Measurements from ENCODE around the gene MTHFD1L.

The MTHFD1L gene

DNA sequence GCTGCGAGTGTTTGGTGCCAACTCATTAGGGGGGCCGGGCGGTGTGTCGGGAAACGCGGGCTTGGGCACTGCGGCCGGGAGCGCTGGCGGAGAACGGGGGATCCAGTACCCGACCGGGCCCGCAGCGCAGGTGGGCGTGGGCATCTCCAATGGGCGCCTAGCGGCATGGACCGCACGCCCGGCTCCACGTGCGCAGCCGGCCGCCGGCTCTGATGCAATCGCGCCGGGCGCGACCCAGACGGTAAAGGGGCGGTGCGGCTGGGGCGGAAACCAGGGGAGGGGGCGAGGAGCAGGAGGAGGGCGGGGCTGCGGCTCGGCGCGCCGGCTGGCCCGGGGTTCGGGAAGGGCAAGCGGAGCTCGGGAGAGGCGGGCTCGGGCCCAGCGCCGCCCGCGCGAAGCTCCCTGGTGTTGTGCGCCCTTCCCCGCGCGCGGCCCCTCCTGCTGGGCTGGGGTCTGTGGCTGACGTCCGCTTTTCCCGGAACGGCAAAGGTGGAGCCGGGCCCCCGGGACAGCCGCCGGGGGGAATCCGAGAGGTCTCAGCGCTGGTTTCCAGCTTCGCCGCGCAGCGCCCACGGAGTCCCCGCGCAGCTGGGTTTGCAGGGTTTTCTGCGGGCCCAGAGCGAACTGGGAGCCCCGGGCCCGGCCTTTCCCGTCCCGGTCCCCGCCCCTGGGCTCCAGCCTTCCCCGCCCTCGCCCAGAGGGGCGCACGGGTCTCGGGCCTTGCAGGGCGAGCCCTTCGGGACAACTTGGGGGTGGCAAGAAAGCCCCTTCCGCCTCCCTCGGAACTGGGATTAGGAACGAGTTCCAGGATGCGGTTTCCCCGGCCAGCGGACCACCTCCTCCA is 867 bp downstream of the MTHFD1L start:
- DNase-seq = peak; percentile 58

DNA sequence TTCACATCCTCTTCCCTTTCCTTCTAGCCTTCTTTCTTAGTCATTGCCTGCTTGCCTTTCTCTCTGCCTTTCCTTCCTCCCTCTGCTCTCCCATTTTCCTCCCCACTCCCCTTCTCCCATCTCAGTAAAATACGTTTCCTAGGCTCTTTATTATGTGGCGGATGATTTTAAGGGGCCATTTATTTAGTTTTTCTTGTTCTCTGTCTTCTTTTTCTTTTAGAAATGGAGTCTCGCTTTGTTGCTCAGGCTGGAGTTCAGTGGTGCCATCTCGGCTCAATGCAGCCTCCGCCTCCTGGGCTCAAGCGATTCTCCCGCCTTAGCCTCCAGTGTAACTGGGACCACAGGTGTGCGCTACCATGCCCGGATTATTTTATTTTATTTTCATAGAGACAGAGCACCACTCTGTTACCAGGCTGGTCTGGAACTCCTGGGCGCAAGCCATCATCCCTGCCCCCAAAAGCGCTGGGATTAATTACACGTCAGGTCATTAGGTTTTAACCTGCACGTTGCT is 1.5 kb downstream of the MTHFD1L start:
- no peak for DNase-seq

DNA sequence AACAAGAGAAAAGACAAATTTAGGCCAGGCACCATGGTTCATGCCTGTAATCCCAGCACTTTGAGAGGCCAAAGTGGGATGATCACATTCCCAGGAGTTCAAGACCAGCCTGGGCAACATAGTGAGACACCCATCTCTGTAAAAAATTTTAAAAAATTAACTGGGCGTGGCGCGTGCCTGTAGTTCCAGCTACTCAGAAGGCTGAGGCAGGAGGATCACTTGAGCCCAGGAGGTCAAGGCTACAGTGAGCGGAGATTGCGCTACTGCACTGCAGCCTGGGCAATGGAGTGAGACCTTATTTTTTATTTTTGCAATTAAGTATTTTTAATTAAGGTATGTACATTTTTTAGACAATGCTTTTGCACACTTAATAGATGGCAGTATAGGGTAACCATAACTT is 3.3 kb downstream of the MTHFD1L start:
- DNase-seq = no peak

DNA sequence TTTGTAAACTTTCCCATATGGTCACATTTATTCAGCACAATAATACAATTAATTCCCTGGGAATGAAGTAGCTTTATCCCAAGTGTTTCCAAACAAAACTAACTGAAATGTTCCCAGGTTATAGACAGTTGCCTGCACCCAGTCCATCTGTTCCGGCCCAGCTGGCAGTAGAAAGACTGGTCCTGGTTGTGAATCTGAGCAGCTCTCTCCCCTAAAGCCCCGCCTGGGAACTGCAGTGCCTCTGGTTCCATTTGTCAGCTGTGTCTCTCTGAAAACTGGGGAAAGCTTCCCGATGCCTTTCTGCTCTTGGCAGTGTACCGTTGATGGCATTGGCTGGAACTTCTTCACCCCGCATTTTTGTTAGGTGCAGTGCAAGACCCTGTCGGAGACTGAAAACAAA is 8.7 kb downstream of the MTHFD1L start:
- DNase-seq = no peak

- no peak for DNase-seq
Measured at GRCh38 chr6:150875841-150876240, 10.3 kb downstream of the MTHFD1L start.

DNA sequence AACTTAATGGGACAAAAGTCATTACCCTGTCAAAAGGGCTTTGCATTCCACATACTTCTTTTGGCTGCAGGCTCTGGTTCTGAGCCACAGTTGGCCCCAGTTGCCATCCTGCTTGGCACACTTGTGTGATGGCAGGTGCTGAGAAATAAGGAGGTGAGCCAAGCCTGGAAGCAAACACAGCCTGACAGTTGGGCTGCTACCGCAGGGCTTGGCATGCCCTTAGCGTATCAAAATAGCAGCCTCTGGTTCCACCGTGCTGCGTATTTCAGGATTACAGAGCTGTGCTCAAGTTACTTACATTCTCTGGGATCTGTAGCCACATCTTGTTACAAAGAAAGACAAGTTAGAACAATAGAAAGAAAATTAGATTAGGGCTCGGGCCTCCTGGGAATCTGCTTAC is 11.1 kb downstream of the MTHFD1L start:
- no peak for DNase-seq

DNA sequence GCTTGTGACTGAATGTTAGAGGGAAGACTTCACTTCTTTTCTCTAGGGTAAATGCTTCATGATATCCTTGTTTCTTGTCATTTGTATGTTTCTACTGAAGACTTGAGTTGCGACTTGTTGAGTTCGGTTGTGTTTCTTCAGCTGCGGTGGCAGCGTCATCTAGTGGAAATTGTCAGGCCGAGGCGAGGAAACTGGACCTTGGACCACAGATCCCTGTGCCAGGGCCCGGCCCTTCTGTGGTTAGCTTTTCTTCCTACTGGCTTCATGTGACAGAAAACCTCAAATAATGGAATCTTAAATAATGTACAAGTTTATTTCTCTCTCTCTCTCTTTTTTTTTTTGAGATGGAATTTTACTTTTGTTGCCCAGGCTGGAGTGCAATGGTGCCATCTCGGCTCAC is 12.4 kb downstream of the MTHFD1L start:
- DNase-seq = no peak

DNA sequence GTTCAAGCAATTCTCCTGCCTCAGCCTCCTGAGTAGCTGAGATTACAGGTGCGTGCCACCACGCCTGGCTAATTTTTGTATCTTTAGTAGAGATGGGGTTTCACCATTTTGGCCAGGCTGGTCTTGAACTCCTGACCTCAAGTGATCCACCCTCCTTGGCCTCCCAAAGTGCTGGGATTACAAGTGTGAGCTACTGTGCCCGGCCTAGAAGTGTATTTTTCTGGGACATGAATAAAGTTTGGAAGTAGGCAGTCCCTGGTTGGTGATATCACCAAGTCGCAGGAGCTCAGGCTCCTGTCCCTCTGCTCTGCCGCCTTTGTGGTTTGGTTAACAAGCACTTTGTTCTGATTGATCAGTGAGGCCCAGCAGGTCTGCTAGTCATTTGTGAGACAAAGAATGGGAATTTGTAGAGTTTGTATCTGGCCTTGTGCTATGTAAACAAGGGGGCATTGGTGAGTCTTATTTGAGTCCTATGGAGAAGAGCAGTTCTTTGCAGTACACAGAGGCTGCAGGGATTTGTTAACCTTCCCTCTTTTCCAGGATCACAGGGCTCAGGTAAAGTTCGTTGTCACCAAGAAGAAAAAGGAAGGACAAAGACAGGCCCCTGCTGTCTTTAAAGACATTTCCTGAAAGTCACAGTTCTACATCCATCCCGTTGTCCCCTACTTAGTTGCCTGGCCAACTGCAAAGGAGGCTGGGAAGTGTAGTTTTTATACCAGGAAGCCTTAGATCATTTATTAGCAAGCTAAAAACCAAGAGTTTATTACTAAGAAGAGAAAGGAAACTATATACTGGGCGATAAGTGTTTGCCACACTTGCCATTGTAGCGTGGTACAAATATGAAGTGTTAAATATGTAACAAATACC is 13.1 kb downstream of the MTHFD1L start:
- no peak for DNase-seq

GRCh38 chr6:150880336-150880735 is 14.8 kb downstream of the MTHFD1L start:
- DNase-seq = no peak

DNA sequence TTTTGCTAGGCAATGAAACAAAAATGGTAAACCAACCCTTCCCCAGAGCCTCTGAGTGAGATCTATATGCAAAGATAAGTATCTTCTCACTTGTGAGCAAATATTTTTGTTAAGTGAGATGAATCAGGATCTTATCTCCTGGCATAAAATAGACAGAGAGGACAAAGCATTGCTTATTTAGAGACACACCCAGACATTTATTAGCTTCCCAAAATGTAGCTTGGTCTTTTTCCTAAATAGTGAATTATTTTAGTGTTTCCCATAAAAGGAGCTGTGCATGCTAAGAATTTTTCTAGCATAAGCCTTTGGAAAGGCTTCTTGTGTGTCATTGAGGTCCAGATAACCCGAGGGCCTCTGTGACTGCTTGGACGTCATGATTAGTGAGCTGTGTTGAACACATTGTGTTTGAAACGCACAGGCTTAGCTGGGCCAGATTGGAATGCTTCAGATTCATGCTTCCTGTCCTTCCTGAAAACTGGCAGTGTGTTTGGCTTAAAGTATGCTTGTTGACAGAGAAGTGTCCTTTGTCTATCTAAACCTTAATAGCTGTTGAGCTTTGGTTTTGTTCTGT is 16.5 kb downstream of the MTHFD1L start:
- peak; percentile 41 for DNase-seq

DNA sequence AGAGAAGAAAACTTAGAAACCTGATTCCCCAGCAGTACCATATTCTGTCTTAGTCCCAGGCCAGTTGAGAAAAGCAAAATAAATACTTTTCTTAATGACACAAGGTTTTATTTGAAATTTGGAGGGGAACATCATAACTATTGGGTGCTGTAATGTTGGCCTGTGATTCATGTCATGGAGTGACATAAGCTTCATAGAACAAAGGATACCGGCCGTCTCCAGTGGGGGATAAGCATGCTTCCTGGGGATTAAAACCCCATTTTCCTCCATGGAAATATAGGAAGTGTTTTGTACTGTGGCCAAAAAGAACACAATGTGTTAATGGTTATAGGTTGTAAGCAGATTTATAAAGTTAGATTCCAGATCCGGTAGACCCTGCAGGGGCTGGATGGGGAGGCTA is 18.0 kb downstream of the MTHFD1L start:
- no peak for DNase-seq

- no peak for DNase-seq
Measured at GRCh38 chr6:150886155-150886554, 20.7 kb downstream of the MTHFD1L start.

GRCh38 chr6:150887978-150888563 is 22.6 kb downstream of the MTHFD1L start:
- DNase-seq = no peak

DNA sequence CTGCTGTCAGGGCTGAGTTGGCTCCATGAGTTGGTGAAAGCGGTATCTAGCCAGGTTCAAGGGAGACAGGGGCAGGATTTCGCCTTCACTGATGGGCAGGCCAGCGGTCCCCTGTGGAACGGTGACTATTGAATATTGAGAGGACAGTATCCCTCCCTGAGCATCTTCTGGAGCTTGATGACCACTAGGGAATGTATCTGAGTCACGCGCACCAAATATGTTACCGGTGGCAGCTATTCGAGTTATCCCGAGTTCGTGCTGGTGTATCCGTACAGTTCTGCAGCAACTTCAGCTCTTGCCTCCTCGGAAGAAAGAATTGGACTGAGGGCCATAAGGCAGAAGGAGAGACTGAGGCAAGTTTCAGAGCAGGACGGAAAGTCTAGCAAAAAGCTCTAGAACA is 24.8 kb downstream of the MTHFD1L start:
- DNase-seq = no peak

GRCh38 chr6:150891888-150892485 is 26.5 kb downstream of the MTHFD1L start:
- peak; percentile 39 for DNase-seq

DNA sequence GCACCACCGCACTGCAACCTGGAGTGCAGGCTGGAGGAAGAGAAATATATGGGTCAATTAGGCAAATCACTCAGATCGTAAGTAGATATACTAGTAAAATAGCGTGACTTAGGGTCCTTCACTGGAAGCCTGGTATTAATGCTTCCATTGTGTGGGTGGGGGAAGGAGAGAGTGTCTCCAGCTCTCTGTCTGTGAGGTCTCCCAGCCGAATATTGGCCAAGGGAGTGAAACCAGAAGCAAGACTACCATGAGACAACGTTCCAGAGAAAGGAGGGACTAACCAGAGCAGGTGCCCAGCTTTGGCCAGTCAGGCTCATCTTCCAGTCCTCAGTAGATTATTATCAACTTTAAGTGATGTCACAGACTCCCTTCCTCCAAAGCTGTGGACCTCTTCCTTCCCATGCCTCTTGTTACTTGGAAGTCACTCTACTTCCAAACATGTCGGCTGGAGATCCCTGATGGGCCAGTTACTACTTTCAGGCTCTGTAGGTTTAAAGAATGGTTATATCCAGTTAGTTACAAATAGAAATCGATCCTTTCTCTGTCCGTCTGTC is 28.8 kb downstream of the MTHFD1L start:
- DNase-seq = no peak

DNA sequence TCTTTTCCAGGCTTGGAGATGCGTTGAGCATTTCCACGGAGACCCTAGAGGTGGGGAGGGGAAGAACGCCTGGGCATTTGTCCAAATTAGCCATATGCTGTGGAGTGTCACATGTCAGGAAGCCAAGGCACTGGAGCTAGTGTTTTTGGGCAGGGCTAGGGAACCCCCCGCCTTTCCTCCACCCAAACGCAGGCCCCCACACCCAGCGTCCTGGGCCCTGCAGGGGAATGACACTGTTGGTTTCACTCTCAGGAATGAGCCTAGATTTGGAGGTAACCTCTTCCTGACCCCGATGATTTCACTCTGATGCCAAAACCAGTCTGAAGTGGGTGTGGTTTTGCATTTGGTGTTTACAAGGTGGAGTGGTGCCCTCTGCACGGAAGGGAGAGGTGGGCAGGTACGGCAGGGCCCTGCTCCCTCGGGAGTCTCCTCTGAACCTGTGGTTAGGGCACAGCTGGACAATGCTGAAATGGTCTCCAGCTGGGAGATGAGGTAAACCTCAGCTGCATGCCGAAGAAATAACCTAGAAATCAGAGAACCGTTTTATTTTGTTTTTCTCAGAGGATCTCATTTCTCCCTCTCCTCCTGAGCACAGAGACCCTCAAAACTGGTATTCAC is 29.5 kb downstream of the MTHFD1L start:
- DNase-seq = peak; percentile 49

GRCh38 chr6:150895928-150896632 is 30.6 kb downstream of the MTHFD1L start:
- DNase-seq = no peak

DNA sequence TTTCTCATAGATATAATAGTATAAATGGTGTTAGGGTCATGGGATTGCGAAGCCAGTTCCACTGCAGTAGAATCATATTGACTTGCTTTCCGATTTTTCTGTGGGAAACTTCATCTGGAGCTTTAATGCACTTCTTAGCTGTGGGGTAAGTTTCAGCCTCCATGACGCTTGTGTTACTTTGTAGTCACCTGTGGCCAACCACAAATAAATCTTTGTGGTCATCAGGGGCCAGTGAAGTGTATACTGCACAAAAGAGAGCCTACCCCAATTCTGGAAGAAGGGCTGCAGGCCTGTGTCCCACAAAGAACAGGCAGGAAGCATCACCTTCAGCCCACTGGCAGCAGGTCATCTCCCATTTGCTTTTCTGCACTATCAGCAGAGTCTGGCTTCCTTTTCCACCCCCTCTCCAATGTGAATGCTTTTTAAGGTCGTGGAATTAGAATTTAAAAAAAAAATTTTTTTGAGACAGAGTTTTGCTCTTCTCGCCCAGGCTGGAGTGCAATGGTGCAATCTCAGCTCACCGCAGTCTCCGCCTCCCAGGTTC is 32.0 kb downstream of the MTHFD1L start:
- no peak for DNase-seq

DNA sequence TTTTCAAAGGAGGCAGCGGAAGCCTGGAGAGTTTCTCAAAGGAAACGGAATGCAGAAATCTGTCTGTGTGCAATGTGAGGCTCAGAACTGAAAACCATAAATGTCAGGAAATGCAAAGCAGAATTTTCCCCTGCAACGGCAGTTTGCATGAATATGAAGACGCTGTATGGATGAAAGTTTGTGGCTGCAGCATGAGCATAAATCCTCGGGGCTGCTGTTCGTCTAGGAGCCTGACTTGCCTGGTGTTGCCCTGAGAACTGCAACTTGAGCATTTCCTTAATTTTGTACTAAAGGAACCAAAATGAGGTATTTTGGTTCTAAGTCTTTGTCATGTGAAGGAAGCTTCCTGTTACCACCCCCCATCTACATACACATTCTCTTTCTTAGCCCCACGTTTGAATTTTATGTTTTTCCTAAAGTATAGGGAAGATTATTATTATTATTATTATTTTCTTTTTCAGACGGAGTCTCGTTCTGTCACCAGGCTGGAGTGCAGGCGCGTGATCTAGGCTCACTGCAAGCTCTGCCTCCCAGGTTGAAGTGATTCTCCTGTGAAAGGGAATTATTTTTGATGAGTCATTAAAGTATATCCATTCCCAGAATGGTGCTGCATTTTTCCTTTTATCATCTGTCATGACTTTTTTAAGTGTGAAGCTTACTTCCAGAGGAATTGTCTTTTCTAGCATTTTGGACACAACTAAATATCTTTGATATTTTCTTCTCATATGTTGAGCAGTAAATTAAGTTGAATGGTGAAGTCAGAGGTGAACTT is 33.1 kb downstream of the MTHFD1L start:
- DNase-seq = no peak
